IMR-90 (cell line): ENCODE data around the gene COL8A1. TPM values are rescaled to one million over a fixed set of nuclear protein-coding genes. Genes with fewer than 3 reads are reported as not detected.

Experiments
- ATAC-seq: fragments of 200-7000 bp; cut with Tn5 transposase; 2 replicates; pipeline ENCODE4 v1.9.1; 2020; ENCODE audit warnings: low read depth, mild to moderate bottlenecking, moderate library complexity
- BruUV-seq: library from RNA; stranded (reverse); fragments of 400-500 nt; replicated peaks from 2 replicates; lab custom pipeline; 2021; lab: Mats Ljungman, UMichigan
- CTCF ChIA-PET: fragments of 300-600 bp; formaldehyde crosslinking; extraction: SDS; loops from one replicate; lab custom pipeline; 2021; ENCODE audit warnings: antibody characterized with exemption; lab: Yijun Ruan, JAX
- POLR2A ChIA-PET: fragments of 300-600 bp; sonication (Branson Sonifier 250); formaldehyde crosslinking; loops from one replicate; lab custom pipeline; 2022; ENCODE audit warnings: antibody characterized with exemption; ENCODE audit not compliant: unreplicated experiment; lab: Charles Lee
- DNase-seq: peaks from one replicate; pipeline ENCODE4 v3.0.0; 2013
- H2AFZ ChIP-seq: replicated peaks from 2 replicates; pipeline ENCODE3; 2013; ENCODE audit warnings: low read length, mild to moderate bottlenecking; ENCODE audit not compliant: poor library complexity
- H2AK5ac ChIP-seq: 2 replicates; pipeline ENCODE4 v1.6.1; 2013; ENCODE audit warnings: low read depth, low read length, inconsistent platforms
- H2AK9ac ChIP-seq: replicated peaks from 2 replicates; pipeline ENCODE3; 2013; ENCODE audit warnings: mild to moderate bottlenecking, low read depth, low read length, moderate library complexity; ENCODE audit not compliant: poor library complexity
- H2BK120ac ChIP-seq: 2 replicates; pipeline ENCODE4 v1.6.1; 2013; ENCODE audit warnings: low read depth, low read length, inconsistent platforms
- H2BK15ac ChIP-seq: 3 replicates; pipeline ENCODE4 v1.6.1; 2013; ENCODE audit warnings: low read depth, low read length, inconsistent platforms
- H2BK20ac ChIP-seq: 2 replicates; pipeline ENCODE4 v1.6.1; 2013; ENCODE audit warnings: low read depth, mild to moderate bottlenecking, inconsistent platforms, low read length, moderate library complexity
- H2BK5ac ChIP-seq: 2 replicates; pipeline ENCODE4 v1.6.1; 2013; ENCODE audit warnings: mild to moderate bottlenecking, low read depth, low read length, inconsistent platforms; ENCODE audit not compliant: poor library complexity, severe bottlenecking
- H3K14ac ChIP-seq: replicated peaks from 2 replicates; pipeline ENCODE4 v1.6.1; 2013; ENCODE audit warnings: low read depth, low read length, inconsistent platforms
- H3K18ac ChIP-seq: 2 replicates; pipeline ENCODE4 v1.6.1; 2013; ENCODE audit warnings: low read depth, low read length, control low read depth
- H3K23ac ChIP-seq: 2 replicates; pipeline ENCODE4 v1.6.1; 2013; ENCODE audit warnings: low read depth, low read length, inconsistent platforms
- H3K27ac ChIP-seq: 2 replicates; pipeline ENCODE4 v1.5.1; 2013; ENCODE audit warnings: mild to moderate bottlenecking, control low read depth, low read length; ENCODE audit not compliant: insufficient read depth
- H3K27me3 ChIP-seq: 2 replicates; pipeline ENCODE4 v1.6.1; 2013; ENCODE audit warnings: low read length; ENCODE audit not compliant: control insufficient read depth, insufficient read depth
- H3K36me3 ChIP-seq: 2 replicates; pipeline ENCODE4 v1.6.1; 2013; ENCODE audit warnings: low read length, mixed read lengths; ENCODE audit not compliant: control insufficient read depth, insufficient read depth
- H3K4ac ChIP-seq: 2 replicates; pipeline ENCODE4 v1.6.1; 2013; ENCODE audit warnings: low read depth, low read length, inconsistent platforms
- H3K4me1 ChIP-seq: 2 replicates; pipeline ENCODE4 v1.6.1; 2013; ENCODE audit warnings: low read length, mixed read lengths; ENCODE audit not compliant: control insufficient read depth, insufficient read depth
- H3K4me2 ChIP-seq: 2 replicates; pipeline ENCODE4 v1.6.1; 2013; ENCODE audit warnings: low read depth, mild to moderate bottlenecking, control low read depth, low read length, moderate library complexity
- H3K4me3 ChIP-seq: 2 replicates; pipeline ENCODE4 v1.5.1; 2013; ENCODE audit warnings: low read depth, mild to moderate bottlenecking, control low read depth, low read length, moderate library complexity; ENCODE audit not compliant: insufficient read depth
- H3K56ac ChIP-seq: 2 replicates; pipeline ENCODE4 v1.6.1; 2013; ENCODE audit warnings: low read length, inconsistent platforms; ENCODE audit not compliant: insufficient read depth; ENCODE audit errors: extremely low read depth
- H3K79me1 ChIP-seq, 2 experiments: 2 replicates each; pipeline ENCODE4 v1.6.1; 2013; ENCODE audit warnings: low read length in 2 of 2, inconsistent platforms in 1 of 2, low read depth in 1 of 2
- H3K9ac ChIP-seq: 2 replicates; pipeline ENCODE4 v1.6.1; 2013; ENCODE audit warnings: low read depth, low read length, control low read depth
- H3K9me1 ChIP-seq: 2 replicates; pipeline ENCODE4 v1.6.1; 2013; ENCODE audit warnings: low read length, inconsistent platforms; ENCODE audit not compliant: insufficient read depth
- H3K9me3 ChIP-seq: 2 replicates; pipeline ENCODE4 v1.6.1; 2013; ENCODE audit warnings: low read length; ENCODE audit not compliant: control insufficient read depth, insufficient read depth
- H4K20me1 ChIP-seq: 2 replicates; pipeline ENCODE4 v1.6.1; 2013; ENCODE audit warnings: low read length, inconsistent platforms; ENCODE audit not compliant: insufficient read depth
- H4K5ac ChIP-seq: 2 replicates; pipeline ENCODE4 v1.6.1; 2013; ENCODE audit warnings: mild to moderate bottlenecking, low read depth, low read length, control low read depth
- H4K8ac ChIP-seq, 2 experiments: 2 replicates each; pipeline ENCODE4 v1.6.1; 2013; ENCODE audit warnings: low read depth in 2 of 2, low read length in 2 of 2, control low read depth in 1 of 2, inconsistent platforms in 1 of 2
- H4K91ac ChIP-seq: 2 replicates; pipeline ENCODE4 v1.6.1; 2013; ENCODE audit warnings: low read depth, low read length, inconsistent platforms; ENCODE audit not compliant: insufficient read depth
- BHLHE40 ChIP-seq: fragments of 150-350 bp; IDR thresholded peaks from 2 replicates; pipeline ENCODE4 v1.6.1; 2016; ENCODE audit warnings: mild to moderate bottlenecking, low read depth, low read length
- CEBPB ChIP-seq: IDR thresholded peaks from 2 replicates; pipeline ENCODE4 v1.6.1; 2012; ENCODE audit warnings: low read depth, low read length, improper control_type of control experiment
- CHD1 ChIP-seq: IDR thresholded peaks from 2 replicates; pipeline ENCODE4 v1.6.1; 2012; ENCODE audit warnings: low read depth, low read length, improper control_type of control experiment
- CTCF ChIP-seq: conservative IDR thresholded peaks from 2 replicates; pipeline ENCODE4 v1.5.1; 2012; ENCODE audit warnings: mild to moderate bottlenecking, low read depth, low read length, improper control_type of control experiment
- ELK1 ChIP-seq: fragments of 150-350 bp; IDR thresholded peaks from 2 replicates; pipeline ENCODE4 v1.6.1; 2016; ENCODE audit warnings: low read depth, mild to moderate bottlenecking, low read length, moderate library complexity, borderline replicate concordance
- FOS ChIP-seq: fragments of 150-350 bp; IDR thresholded peaks from 2 replicates; pipeline ENCODE4 v1.6.1; 2016; ENCODE audit warnings: low read depth, low read length
- MAFK ChIP-seq: IDR thresholded peaks from 2 replicates; pipeline ENCODE4 v1.6.1; 2012; ENCODE audit warnings: low read depth, low read length, improper control_type of control experiment
- MXI1 ChIP-seq: IDR thresholded peaks from 2 replicates; pipeline ENCODE4 v1.6.1; 2012; ENCODE audit warnings: low read depth, mild to moderate bottlenecking, low read length, moderate library complexity, borderline replicate concordance
- NFE2L2 ChIP-seq: fragments of 150-350 bp; IDR thresholded peaks from 2 replicates; pipeline ENCODE4 v1.6.1; 2016; ENCODE audit warnings: low read depth, mild to moderate bottlenecking, low read length
- POLR2A ChIP-seq: IDR thresholded peaks from 2 replicates; pipeline ENCODE4 v1.6.1; 2012; ENCODE audit warnings: mild to moderate bottlenecking, low read depth, low read length
- RAD21 ChIP-seq: IDR thresholded peaks from 2 replicates; pipeline ENCODE4 v1.6.1; 2012; ENCODE audit warnings: low read length, improper control_type of control experiment
- RCOR1 ChIP-seq: IDR thresholded peaks from 2 replicates; pipeline ENCODE4 v1.6.1; 2012; ENCODE audit warnings: mild to moderate bottlenecking, low read length, improper control_type of control experiment; ENCODE audit not compliant: insufficient replicate concordance
- RFX5 ChIP-seq: IDR thresholded peaks from 2 replicates; pipeline ENCODE4 v1.8.0; 2012; ENCODE audit warnings: low read depth, mild to moderate bottlenecking, low read length, moderate library complexity
- SMC3 ChIP-seq: fragments of 150-350 bp; IDR thresholded peaks from 2 replicates; pipeline ENCODE4 v1.6.1; 2016; ENCODE audit warnings: low read depth, mild to moderate bottlenecking, antibody characterized with exemption, low read length, moderate library complexity
- USF2 ChIP-seq: fragments of 150-350 bp; IDR thresholded peaks from 2 replicates; pipeline ENCODE4 v1.6.1; 2017; ENCODE audit warnings: mild to moderate bottlenecking, antibody characterized with exemption, low read length, low read depth
- WGBS, 2 experiments: methylation state at CpG; one replicate each; pipeline versions ENCODE4 v1.1.5 to v1.1.7; 2013; ENCODE audit warnings: missing lambda C conversion rate in 2 of 2; ENCODE audit not compliant: insufficient read length in 1 of 2; ENCODE audit errors: extremely low coverage in 2 of 2; 5-methylcytosine and 5-hydroxymethylcytosine counted together
- dilution Hi-C: fragments of 300-500 bp; cut with HindIII; formaldehyde crosslinking; loops from one replicate; pipeline ENCODE4 v1.14.3; 2018; ENCODE audit warnings: low sequenced_read_pairs; ENCODE audit not compliant: unreplicated experiment
- in situ Hi-C: fragments of 300-500 bp; cut with MboI; formaldehyde crosslinking; loops from 3 replicates; pipeline ENCODE4 v1.14.3; 2019; ENCODE audit warnings: low sequenced_read_pairs, inconsistent platforms, mixed read lengths
- intact Hi-C: fragments of 100-400 bp; cut with micrococcal nuclease; formaldehyde crosslinking; loops from 2 replicates; pipeline ENCODE4 v1.10.0; 2022
- polyA plus RNA-seq, 3 experiments: library from polyadenylated mRNA; depleted of rRNA; stranded (reverse); fragments of >200 nt; gene quantifications; 2 replicates each; pipeline ENCODE4 v1.2.3, GENCODE V29; 2012; ENCODE audit warnings: low replicate concordance in 1 of 3
- total RNA-seq: library from RNA; depleted of rRNA; stranded (reverse); fragments of >200 nt; gene quantifications from 2 replicates; pipeline ENCODE4 v1.2.3, GENCODE V29; 2012

COL8A1 gene
- total and polyA plus RNA-seq, 2 of the 4 experiments (the other 2 are of a cell fraction), result 119 to 151 TPM

- Histone ChIP-seq H3K56ac (no peak overlapping the region), H3K18ac (no peak overlapping the region), H3K27me3 (no peaks in the 10 kb centered on the region), H2BK20ac (no peak overlapping the region), H2BK120ac (no peak overlapping the region), H3K23ac (no peak overlapping the region), H4K20me1 (no peaks in the 10 kb centered on the region), H3K4me1 (peaks cover 7% of the 10 kb centered on the region; the same call in 1 of the 2 replicates), H3K79me1 (peaks cover 0 to 4% of the 10 kb centered on the region in 2 experiments; a peak in 1 of 4 replicates), H2AK9ac (no peak overlapping the region), H2BK15ac (no peak overlapping the region), H2BK5ac (no peak overlapping the region), H4K91ac (no peak overlapping the region), H3K9me1 (peaks cover 6% of the 10 kb centered on the region; the same call in 1 of the 2 replicates), H3K4me2 (no peak overlapping the region), H3K9ac (no peak overlapping the region), H2AK5ac (no peak overlapping the region; the same call in 1 of the 2 replicates), H2AFZ (no peak overlapping the region), H3K36me3 (no peaks in the 10 kb centered on the region), H3K9me3 (no peaks in the 10 kb centered on the region), H3K4ac (no peak overlapping the region), H3K14ac (peak overlapping the region; percentile 8; the same call in 1 of the 2 replicates), H4K8ac (no peak overlapping the region), H3K27ac (no peak overlapping the region), H4K5ac (no peak overlapping the region), H3K4me3 (no peak overlapping the region)
- ChIA-PET POLR2A (no interaction called here), CTCF (interaction anchor here (1.8 kb wide), 1 partner anchor 20 kb away, joined by 6 read pairs; no protein-coding TSS in a partner anchor)
- ATAC-seq, result no peak
- no TSS peak for BruUV-seq
- DNase-seq, result no peak
- intact Hi-C loops, result no loop called here
- in situ Hi-C loops, result loop anchor here (25.0 kb wide), 1 partner anchor 1157 kb away; no protein-coding TSS in a partner anchor
- dilution Hi-C loops, result loop anchor here (25.0 kb wide), 1 partner anchor 757 kb away; no protein-coding TSS in a partner anchor
- WGBS, 2 experiments, result no CpG with 5 or more reads among the region's 2 CpGs
- TF ChIP-seq RAD21 (no peak), MXI1 (no peak), MAFK (no peak), ELK1 (no peak), RFX5 (no peak), NFE2L2 (no peak), CTCF (no peak), SMC3 (no peak), POLR2A (no peak), BHLHE40 (no peak), RCOR1 (no peak), FOS (no peak), CEBPB (no peak), CHD1 (no peak), USF2 (no peak)
Measured at GRCh38 chr3:99768808-99769501, 130.6 kb downstream of the COL8A1 start.
